ENCODE results near the gene FOXRED2. TPM values are rescaled to one million over a fixed set of nuclear protein-coding genes. Genes with fewer than 3 reads are reported as not detected.

Gene FOXRED2
- total RNA-seq, 3 donors from 2014 or later = 28.0 to 38.0 (median 36.5) TPM

DNA sequence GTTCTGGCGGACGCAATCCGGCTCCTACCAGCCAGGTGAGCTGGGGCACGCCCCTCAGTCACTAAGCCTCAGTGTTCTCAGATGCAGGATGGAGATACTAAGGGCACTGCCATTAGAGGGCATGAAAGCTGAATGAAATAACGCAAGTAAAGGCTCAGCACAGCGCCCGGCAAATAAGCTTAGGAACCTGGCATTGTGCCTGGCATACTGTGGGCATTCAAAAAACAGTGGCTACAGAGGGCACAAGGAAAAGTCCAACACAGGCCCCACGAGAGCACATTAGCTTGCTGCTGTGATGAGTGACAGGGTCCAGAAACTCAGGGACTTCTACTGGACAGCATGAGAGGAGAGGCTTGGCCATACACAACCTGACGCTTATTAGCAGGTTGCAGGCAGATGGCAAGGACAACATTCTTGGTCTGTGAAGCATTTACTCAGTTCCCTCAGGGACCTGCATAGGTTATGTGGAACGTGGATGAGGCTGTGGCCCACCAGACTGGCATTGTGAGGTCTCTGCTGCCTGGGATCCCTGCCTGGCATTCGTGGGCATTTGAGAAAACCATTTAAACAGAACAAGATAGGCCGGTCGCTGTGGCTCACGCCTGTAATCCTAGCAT is 37.6 kb downstream of the FOXRED2 start:
- peaks cover 22% of the 10 kb centered on the region for H3K4me1 Mint-ChIP-seq (ENCODE audit: low read depth)
- DNase-seq (no peak), ATAC-seq (no peak)
- H3K4me3 Mint-ChIP-seq = no peak overlapping the region
- no peaks in the 10 kb centered on the region for H3K9me3 Mint-ChIP-seq
- peaks cover 12% of the 10 kb centered on the region for H3K36me3 Mint-ChIP-seq (ENCODE audit: insufficient read depth)
- H3K27me3 Mint-ChIP-seq (ENCODE audit: low read depth) = no peaks in the 10 kb centered on the region

DNA sequence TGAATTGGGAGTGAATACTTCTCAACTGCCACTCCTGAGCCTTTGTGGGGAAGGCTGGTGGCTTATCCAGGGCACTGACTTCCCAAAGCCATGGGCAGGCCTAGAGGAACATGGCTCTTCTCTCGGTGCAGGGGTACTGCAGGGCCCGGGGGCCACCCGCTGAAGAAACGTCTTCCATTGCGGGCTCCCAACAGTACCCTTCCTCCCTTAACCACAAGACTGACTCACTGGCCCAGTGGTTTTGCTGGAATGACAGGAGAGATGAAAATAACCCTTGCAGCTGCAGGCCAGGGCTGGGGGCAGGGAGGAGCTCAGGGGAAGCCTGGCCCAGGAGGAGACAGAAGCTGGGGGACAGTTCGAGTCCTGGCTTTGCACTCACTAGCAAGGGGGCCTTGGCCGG is 38.9 kb downstream of the FOXRED2 start:
- DNase-seq (no peak), ATAC-seq (peak in 1 of 2 donors; percentile 34)
- no peaks in the 10 kb centered on the region for H3K27me3 Mint-ChIP-seq (ENCODE audit: low read depth)
- H3K4me3 Mint-ChIP-seq = no peak overlapping the region
- peaks cover 22% of the 10 kb centered on the region for H3K4me1 Mint-ChIP-seq (ENCODE audit: low read depth)
- peaks cover 10% of the 10 kb centered on the region for H3K36me3 Mint-ChIP-seq (ENCODE audit: insufficient read depth)
- H3K9me3 Mint-ChIP-seq = no peaks in the 10 kb centered on the region

DNA sequence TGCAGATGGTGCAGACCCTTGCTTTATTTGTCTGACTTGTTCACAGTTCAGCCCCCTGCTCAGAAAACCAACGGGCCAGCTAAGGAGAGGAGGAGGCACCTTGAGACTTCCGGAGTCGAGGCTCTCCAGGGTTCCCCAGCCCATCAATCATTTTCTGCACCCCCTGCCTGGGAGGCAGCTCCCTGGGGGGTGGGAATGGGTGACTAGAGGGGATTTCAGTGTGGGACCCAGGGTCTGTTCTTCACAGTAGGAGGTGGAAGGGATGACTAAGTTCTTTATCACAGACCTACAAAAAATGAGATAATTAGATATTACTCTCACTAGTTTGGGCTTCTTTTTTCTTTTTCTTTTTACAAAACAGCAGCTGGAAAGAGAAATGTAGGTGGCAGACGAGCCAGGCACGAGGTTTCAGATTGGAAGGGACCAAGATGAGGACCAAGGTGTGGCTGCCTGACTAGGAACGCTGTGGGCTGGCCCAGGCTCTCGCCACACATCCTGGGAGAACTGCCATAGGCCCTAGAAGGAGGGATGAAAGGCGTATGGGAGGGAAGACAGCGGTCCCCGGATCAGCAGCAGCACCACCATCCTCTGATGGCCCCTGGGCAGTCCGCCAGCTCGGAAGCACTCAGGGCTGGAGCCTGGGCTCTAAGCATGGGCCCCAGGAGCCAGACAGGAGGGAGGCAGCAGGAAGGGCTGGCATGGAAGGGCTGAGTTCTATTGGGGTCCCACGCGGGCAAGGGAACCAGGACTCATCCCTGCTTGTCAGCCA is 39.6 kb downstream of the FOXRED2 start:
- Mint-ChIP-seq H3K36me3 (ENCODE audit: insufficient read depth) (peaks cover 7% of the 10 kb centered on the region), H3K9me3 (no peaks in the 10 kb centered on the region), H3K27me3 (ENCODE audit: low read depth) (no peaks in the 10 kb centered on the region), H3K4me1 (ENCODE audit: low read depth) (peaks cover 22% of the 10 kb centered on the region), H3K4me3 (no peak overlapping the region)
- ATAC-seq = peak in 1 of 2 donors; percentile 6
- no peak for DNase-seq

DNA sequence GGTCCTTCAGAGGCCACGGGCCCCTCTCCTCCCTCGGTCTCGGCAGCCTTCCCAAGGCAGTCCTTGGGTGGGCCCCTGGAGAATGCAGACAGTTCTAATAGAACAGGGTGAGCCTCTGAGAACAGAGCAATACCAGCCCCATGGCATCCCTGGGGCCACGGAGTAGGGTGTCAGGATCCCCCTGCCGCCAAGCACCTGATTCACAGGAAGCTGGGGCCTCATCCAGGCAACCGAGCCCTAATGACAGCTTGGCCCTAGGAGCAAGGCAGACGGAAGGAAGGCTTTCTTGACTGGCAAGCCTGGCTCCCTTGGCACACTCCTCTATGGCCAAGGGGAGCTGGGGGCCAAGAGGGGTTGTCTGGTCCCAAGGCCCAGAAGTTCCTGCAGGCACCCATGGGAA is 40.6 kb downstream of the FOXRED2 start:
- peaks cover 22% of the 10 kb centered on the region for H3K4me1 Mint-ChIP-seq (ENCODE audit: low read depth)
- DNase-seq (no peak), ATAC-seq (no peak)
- H3K4me3 Mint-ChIP-seq = no peak overlapping the region
- peaks cover 3% of the 10 kb centered on the region for H3K36me3 Mint-ChIP-seq (ENCODE audit: insufficient read depth)
- no peaks in the 10 kb centered on the region for H3K9me3 Mint-ChIP-seq
- H3K27me3 Mint-ChIP-seq (ENCODE audit: low read depth) = no peaks in the 10 kb centered on the region

DNA sequence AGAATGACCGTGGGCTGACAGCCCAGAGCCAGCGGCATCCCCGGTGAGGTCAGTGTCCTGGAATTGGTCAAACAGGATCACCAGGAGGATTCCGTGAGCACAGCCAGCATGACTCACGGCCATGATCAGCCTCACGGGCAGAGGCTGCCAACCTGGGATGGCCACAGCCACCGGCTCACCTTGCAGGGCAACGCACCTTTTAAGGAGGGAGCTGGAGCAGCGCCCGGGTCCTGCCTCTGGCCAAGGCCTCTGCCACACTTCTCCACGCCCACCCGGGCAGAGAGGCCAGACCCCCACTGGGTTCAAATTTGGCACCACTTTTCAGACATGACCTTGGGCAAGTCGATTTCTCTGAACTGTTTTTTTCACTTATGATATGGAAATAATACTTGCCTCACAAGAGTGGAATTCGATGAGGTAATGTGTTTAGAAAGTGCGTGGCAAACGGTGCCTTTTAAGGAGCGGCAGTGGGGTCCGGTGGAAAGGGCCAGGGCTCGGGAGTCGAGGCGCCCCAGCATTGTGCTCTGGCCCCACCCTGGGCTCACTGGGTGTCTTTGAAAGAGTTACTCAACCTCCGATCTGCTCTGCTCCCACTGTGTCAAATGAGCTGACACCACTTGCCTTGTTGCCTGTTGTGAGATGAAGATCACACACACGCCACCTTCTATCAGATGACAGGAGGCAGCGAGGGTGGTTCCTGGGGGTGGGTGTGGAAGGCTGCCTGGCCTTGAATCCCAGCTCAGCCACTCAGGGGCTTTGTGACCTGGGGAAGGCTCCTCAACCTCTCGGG is 41.4 kb downstream of the FOXRED2 start:
- Mint-ChIP-seq H3K4me3 (no peak overlapping the region), H3K9me3 (no peaks in the 10 kb centered on the region), H3K4me1 (ENCODE audit: low read depth) (peaks cover 23% of the 10 kb centered on the region), H3K27me3 (ENCODE audit: low read depth) (no peaks in the 10 kb centered on the region), H3K36me3 (ENCODE audit: insufficient read depth) (peaks cover 2% of the 10 kb centered on the region)
- no peak for ATAC-seq
- no peak for DNase-seq

DNA sequence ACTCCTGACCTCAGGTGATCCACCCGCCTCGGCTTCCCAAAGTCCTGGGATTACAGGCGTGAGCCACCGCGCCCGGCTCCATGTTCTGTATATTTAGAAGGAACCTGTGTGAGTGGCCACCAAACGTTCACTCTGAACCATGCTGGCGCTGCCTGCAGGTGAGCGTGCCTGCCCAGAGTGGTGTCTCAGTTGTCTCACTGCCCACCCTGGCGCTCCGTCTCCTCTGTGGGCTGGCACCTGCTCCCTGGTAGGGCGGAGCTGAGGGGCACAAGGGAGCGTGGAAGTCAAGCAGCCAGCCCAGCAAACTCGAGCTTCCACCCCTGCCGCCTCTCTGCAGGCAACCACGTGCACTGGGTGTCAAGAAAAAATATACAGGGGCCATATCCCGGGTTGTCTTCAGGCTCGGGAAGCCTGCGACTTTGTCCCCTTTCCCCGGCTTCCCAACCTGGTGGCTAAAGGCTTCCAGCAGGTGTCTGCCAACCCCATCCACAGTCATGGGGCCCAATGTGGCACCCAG is 42.1 kb downstream of the FOXRED2 start:
- no peaks in the 10 kb centered on the region for H3K9me3 Mint-ChIP-seq
- no peak for ATAC-seq
- no peak overlapping the region for H3K4me3 Mint-ChIP-seq
- H3K27me3 Mint-ChIP-seq (ENCODE audit: low read depth) = no peaks in the 10 kb centered on the region
- peaks cover 2% of the 10 kb centered on the region for H3K36me3 Mint-ChIP-seq (ENCODE audit: insufficient read depth)
- no peak for DNase-seq
- H3K4me1 Mint-ChIP-seq (ENCODE audit: low read depth) = peaks cover 16% of the 10 kb centered on the region

DNA sequence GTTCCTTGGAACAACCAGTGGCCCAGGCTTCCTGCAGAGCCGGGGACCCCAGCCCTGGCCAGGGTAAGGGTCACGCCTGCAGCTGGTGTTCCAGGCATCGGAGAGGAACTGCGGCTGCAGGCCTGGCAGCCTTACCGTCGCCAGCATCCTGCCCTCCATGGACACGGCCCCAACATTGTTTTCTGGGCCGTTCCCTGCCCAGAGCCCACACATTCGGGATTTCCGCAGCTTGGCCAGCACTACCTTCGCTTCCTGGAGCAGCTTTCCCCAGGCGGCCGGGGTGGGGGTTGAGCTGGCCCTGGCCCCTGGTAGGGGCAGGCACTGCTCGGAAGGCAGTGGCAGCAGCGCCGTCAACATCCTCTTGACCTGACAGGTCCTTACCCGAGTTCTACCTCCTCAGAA is 43.1 kb downstream of the FOXRED2 start:
- Mint-ChIP-seq H3K4me3 (no peak overlapping the region), H3K27me3 (ENCODE audit: low read depth) (no peaks in the 10 kb centered on the region), H3K9me3 (no peaks in the 10 kb centered on the region), H3K36me3 (ENCODE audit: insufficient read depth) (peaks cover 2% of the 10 kb centered on the region), H3K4me1 (ENCODE audit: low read depth) (peaks cover 16% of the 10 kb centered on the region)
- no peak for ATAC-seq
- DNase-seq = no peak

DNA sequence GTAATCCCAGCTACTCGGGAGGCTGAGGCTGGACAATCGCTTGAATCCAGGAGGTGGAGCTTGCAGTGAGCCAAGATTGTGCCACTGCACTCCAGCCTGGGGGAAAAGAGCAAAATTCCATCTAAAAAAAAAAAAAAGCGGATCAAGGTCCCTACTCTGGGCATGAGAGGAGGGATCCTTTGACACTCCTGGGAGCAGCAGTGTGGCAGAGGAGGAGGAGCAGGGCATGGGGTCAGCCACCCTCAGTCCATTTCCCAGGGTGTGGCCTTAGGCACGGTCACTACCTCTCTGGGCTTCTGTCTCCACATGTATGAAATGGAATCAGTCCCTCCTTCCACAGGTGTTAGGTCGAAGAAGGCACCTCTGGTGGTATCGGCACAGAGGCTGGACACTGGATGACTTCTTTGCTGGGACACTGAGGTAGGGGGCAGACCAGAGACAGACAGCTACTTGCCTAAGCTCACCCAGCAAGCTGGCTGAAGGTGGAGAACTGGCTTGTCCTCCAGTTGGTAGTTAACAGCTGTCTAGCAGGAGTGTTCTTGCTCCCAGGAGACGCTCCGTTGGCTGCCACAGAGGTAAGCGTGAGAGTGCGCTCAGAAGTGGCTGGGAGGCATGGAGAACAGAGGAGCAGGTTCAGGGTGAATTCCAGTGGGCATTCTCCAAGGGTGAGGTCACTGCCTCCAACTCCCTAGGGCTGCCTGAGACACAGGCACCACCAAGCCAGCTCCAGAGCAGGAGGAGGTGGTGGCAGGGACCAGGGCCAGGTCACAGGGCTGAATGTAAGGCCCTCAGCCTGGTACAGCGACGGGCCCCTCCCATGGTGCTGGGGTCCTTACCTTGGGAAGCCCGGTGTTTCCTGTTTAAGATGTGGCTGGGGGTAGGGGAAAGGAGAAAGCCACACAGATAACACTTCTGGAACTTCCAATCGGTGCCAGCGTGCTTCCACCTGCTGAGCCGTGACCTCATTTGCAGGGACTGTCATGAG is 44.9 kb downstream of the FOXRED2 start:
- H3K27me3 Mint-ChIP-seq (ENCODE audit: low read depth) = no peaks in the 10 kb centered on the region
- H3K4me3 Mint-ChIP-seq = no peak overlapping the region
- ATAC-seq = no peak
- DNase-seq = no peak
- no peaks in the 10 kb centered on the region for H3K9me3 Mint-ChIP-seq
- H3K36me3 Mint-ChIP-seq (ENCODE audit: insufficient read depth) = no peaks in the 10 kb centered on the region
- H3K4me1 Mint-ChIP-seq (ENCODE audit: low read depth) = peaks cover 6% of the 10 kb centered on the region

DNA sequence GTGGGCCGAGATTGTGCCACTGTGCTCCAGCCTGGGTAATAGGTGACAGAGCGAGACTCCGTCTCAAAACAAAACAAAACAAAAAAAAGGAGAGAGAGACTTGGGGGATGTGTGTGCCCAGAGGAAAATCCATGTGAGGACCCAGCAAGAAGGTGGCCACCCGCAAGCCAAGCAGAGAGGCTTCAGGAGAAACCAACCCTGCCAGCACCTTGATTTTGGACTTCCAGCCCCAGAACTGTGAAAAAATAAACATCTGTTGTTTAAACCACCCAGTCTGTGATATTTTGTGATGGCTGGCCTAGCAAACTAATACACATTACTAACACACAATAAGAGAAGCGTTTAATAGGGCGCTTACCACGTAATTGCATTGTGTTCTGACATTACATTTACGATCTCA is 46.6 kb downstream of the FOXRED2 start:
- Mint-ChIP-seq H3K4me3 (no peak overlapping the region), H3K36me3 (ENCODE audit: insufficient read depth) (no peaks in the 10 kb centered on the region), H3K4me1 (ENCODE audit: low read depth) (peaks cover 13% of the 10 kb centered on the region), H3K9me3 (no peaks in the 10 kb centered on the region), H3K27me3 (ENCODE audit: low read depth) (no peaks in the 10 kb centered on the region)
- ATAC-seq = no peak
- no peak for DNase-seq

DNA sequence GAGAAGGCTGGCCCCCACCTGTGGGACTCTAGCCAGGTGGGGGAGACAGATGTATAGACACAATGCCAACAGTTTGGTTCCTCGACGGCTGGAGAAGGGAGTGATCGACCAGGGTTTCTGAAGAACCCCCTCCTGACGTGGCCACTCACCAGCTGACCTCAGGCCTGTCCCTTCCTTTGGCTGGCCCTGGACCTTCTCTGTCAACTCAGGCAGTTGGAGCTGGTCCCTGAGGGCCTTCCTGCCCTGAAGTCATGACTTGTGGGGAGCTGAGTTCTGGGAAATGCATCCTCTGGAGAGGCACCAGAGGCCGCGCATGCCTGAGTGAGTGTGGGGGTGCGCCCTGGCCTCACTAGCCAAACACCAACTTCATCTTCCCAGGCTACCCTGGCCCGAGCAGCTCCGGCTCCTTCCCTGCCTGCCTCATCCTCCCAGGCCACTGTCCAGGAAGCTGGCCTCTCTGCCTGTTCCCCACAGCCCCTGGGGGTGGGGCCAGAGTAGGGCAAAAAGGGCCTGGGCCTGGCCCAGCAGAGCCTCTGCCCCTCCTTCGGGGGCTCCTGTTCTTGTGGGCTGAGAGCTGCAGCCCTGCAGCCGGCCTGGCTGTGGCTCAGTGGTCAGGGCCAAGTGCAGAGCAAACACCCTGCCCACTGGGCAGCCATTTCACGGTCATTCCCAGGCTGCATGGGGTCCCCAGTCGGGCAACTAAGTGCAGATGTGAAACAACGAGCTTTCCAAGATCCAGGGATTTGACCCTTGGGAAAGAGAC is 49.0 kb downstream of the FOXRED2 start:
- ATAC-seq (no peak), DNase-seq (no peak)
- Mint-ChIP-seq H3K9me3 (no peaks in the 10 kb centered on the region), H3K36me3 (ENCODE audit: insufficient read depth) (no peaks in the 10 kb centered on the region), H3K27me3 (ENCODE audit: low read depth) (no peaks in the 10 kb centered on the region), H3K4me1 (ENCODE audit: low read depth) (peaks cover 25% of the 10 kb centered on the region), H3K4me3 (no peak overlapping the region)

DNA sequence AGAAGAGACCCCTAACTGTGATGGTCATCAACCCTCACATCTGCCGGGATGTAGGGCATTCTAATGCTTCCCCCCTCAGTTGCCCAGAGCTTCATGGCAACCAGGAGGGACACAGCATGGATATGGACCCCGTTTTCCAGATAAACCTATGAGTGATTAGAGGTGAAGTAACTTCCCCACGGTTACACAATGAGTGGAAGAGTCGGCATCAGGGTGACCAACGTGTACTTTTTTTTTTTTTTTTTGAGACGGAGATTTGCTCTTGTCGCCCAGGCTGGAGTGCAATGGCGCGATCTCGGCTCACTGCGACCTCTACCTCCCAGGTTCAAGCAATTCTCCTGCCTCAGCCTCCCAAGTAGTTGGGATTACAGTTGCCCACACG is 50.4 kb downstream of the FOXRED2 start:
- Mint-ChIP-seq H3K4me1 (ENCODE audit: low read depth) (peaks cover 39% of the 10 kb centered on the region), H3K36me3 (ENCODE audit: insufficient read depth) (no peaks in the 10 kb centered on the region), H3K4me3 (no peak overlapping the region), H3K27me3 (ENCODE audit: low read depth) (no peaks in the 10 kb centered on the region), H3K9me3 (no peaks in the 10 kb centered on the region)
- DNase-seq (no peak), ATAC-seq (no peak)

DNA sequence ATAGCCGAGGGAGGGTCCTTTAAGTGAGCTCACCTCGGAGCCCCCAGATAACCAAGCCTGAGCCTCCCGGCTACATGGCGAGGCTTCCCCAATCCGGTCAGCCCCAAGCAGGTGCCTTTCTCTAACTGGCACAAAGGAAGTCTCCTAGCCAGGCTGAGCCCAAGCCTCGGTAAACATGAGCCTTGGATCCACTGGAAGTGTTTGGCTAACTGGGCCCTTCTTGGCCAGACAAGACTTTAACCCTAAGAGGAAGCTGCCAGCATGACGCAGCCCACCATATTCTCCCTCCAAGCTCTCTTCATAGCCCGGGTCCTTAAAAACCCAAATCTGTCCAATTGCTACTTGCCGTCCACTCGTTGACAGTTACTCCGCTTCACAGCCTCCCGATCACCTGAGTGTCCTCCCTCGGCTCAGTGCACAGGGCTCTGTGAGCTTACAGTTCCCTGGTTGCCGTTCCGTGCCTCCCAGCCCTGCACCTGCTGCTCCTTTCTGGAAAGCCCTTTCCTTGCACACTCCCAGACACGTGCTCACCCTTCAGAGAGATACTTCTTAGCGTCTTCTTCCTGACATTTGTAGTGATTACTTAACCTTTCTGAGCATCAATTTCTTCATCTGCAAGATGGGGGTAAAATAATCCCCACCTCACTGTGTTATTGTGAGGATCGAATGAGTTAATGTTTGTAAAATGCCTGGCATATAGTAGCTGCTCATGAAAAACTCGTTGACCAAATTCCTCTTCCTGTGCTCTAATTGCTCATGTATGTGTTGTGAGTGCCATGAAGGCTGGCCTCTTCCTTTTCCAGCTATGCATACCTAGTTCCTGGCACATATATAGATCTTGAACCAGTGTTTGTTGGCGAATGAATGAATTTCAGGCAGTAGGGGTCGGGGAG is 51.0 kb downstream of the FOXRED2 start:
- ATAC-seq (no peak), DNase-seq (no peak)
- no peaks in the 10 kb centered on the region for H3K27me3 Mint-ChIP-seq (ENCODE audit: low read depth)
- peaks cover 43% of the 10 kb centered on the region for H3K4me1 Mint-ChIP-seq (ENCODE audit: low read depth)
- H3K4me3 Mint-ChIP-seq = peak overlapping the region; percentile 73
- H3K36me3 Mint-ChIP-seq (ENCODE audit: insufficient read depth) = no peaks in the 10 kb centered on the region
- no peaks in the 10 kb centered on the region for H3K9me3 Mint-ChIP-seq
